ENCODE data around the gene SLC25A33.
"Not testable (repeated sequence)": the region's sequence is repeated elsewhere in the genome, so short reads cannot be mapped to it uniquely, and the experiment has no call there.

SLC25A33 gene

DNA sequence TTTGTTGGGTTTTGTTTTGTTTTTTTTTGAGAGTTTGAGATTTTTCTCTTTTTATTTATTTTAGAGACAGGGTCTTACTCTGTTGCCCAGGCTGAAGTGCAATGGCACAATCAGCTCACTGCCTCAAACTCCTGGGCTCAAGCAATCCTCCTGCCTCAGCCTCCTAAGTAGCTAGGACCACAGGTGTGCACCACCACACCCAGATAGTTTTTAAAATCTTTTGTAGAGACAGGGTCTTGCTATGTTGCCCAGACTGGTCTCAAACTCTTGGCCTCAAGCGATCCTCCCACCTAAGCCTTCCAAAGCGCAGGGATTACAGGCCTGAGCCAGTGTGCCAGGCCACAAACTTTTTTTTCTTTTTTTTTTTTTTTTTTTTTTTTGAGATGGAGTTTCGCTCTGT is 85.8 kb downstream of the SLC25A33 start:
- not testable (repeated sequence) for DNase-seq (ENCODE audit: low spot score)

DNA sequence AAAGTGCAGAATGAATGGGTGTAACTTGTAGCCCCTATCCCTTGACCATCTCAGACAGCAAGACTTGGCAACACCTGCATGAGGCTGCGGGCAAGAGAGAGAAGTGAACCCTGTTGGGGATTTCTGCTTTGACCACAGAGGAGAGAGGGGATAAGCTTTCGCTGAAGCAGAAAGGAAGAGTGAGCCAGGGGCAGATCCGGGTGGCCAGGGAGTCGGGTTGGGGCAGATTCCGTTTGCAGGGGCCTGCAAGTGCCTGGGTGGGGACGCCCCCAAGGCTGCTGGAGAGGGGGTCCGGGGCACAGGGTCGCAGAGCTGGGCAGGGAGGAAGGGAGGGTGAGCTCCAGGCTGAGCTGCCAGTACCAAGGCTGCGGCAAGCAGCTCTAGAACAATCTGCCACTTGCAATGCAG is 86.9 kb downstream of the SLC25A33 start:
- no peak for DNase-seq (ENCODE audit: low spot score)

DNA sequence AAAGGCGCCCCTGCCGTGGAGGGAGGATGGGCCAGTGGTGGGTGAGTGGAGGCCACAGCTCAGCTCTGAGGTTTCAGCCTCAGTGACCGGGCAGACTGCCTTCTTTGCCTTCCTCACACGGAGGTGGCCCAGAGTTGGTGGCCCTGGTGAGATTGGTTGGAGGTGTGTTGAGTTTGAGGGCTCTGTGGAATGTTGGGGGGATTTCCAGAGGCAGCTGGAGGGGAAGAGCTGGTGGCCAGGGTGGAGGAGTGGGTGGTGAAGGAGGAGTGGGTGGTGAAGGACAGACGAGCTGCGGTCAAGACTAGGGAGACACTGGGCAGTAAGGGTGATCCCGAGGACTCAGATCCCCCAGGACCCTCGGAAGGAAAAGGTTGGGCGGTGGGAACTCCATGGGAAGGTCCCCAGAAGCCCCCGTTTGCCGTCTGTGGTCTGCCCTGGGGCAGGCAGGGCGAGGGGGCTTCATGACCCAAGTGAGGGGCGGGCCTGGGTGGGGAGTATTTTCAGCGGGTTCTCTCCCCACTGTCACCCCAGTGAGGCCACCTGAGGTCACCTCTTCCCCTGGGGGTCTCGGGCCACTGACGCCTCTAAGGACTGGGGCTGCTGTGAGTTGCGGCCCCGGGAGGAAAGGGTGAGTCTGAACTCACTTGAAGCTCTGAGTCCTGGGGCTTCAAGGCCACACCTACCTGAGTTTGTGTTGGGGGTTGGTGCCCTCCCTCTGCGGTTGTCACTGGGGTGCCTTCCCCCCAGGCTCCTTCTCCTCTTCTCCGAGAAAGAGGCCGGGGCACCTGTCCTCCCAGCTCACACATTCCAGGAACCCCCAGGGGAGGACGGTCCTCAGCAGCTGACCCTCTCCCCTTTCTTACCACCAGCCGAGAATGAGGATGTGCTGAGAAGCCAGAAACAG is 89.5 kb downstream of the SLC25A33 start:
- DNase-seq (ENCODE audit: low spot score): no peak

DNA sequence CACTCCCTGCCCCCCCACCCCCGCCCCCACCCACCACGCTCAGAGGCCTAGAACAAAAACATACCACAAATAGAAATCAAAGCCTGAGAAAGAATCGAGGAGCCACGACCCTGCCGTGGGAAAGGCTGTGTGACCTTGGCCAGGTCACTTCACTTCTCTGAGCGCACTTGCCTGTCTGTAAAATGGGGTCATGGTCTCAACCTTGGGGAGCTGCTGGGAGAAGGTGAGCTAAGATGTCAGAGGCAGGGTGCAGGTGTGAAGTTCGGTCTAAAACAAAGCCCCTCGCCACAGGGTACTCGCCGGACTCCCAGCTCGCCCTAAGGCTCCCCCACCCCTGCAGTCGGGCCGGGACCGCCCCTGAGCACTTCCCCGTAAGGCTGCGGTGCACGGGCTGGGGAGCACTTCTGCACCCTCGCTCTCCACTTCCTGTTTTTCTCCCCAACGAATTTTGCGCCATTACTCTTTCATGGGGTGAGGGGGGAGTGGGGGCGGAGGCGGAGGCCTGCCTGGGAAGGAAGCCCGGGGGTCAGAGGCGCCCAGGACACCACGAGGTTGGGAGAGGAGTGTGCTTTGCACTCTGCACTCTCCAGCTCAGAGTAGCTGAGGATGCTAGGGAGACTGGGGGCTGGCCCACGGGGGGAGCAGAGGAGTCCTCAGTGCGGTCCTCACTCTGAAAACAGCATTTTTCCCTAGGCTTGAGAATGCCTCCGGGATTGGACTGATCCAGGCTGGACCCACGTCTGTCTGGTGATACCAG is 90.4 kb downstream of the SLC25A33 start:
- DNase-seq (ENCODE audit: low spot score): no peak

DNA sequence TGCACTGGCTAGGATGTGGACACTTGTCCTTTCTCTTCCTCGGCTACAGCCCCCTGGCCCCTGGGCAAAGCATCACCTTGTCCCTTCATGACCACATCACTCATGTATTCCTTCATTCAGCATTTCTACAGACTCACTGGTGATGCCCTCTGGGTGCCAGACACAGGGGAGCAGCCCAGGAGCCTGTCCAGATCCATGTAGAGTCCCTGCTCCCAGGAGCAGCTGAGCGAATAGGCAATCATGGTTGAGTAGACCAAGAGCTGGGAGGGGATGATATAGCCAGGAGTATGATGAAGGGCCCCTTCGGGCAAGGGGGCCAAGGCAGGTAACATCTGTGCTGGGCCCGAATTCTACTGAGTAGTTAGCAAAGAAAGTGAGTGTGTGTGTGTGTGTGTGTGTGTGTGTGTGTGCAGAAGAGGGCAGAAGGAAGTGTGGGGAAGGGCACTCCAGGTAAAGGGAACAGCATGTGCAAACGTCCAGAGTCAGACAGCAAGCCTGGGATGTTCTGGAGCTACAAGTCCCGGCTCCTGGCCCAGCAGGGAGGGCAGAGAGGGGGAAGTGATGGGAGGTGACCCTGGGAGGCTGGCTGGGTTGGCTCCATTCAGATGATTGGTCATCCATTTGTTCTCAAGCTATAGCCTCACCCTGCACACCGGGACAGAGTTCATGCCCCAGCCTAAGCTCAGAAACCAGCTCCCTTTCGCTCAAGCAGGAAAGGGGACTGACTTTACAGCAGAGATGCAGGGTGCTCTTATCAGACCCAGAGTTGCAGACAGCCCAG is 91.3 kb downstream of the SLC25A33 start:
- no peak for DNase-seq (ENCODE audit: low spot score)

DNA sequence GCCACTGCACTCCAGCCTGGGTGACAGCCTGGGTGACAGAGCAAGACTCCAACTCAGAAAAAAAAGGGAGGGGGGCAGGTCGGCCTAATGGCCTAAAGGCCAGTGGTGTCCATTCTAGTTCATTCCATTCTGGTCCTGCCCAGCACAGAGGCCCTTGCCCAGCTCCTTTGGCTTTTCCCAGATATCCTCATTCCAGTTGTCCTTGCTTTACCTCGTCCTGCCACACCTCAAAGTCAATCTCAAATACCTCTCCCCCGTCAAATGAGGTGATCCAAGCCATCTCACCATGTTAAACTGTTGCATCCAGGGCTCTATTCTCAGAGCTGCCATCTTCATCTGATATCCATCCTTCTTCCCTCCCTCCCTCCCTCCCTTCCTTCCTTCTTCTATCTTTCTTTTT is 92.3 kb downstream of the SLC25A33 start:
- no peak for DNase-seq (ENCODE audit: low spot score)

DNA sequence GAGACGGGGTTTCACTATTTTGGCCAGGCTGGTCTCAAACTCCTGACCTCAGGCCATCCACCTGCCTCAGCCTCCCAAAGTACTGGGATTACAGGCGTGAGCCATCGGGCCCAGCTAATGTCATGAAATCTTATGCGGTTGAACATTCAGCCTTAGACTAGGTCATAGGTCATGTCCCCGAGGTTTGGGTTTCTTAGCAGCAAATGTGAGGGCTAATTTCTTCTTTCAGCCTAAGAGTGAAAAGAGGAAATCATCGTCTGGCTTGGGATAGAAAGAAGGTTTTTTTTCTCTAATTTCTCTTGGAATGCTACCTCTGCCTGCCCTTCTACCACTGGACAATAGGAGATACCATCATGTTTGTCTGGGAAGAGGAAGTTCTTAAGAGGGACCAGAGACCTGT is 94.2 kb downstream of the SLC25A33 start:
- DNase-seq (ENCODE audit: low spot score): no peak

DNA sequence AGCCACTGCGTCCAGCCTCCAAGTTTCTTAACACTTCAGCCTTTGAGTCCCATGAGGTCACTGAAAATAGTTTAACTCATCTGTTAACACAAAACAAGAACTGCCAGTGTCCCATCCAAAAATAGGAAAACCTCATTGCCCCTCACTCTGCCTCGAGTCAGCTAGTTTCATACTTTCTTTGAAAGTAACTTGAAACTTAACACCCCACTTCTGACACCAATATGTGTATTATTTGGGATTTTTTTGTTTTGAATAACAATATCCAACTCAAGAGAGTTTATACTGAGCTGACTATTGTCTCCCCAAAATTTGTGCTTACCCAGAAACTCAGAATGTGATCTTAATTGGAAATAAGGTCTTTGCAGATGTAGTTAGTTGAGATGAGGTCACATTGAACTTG is 95.3 kb downstream of the SLC25A33 start:
- DNase-seq (ENCODE audit: low spot score): no peak

All from iPS-NIHi11 (cell line).